ENCODE measurements around the gene TRIML1.

The TRIML1 gene

GRCh38 chr4:188143731-188144130 lies 4.5 kb downstream of the TRIML1 start:
- no peak for TF ChIP-seq CTCF (IDR thresholded peaks at IDR 0.05; ENCODE audit: insufficient read depth, low read length, poor library complexity, severe bottlenecking)
- H3K27me3 ChIP-seq (replicated peaks; ENCODE audit: control insufficient read depth, insufficient read depth, low read length) = no peaks in the 10 kb centered on the region
- no peak for DNase-seq (ENCODE audit: extremely low read depth, insufficient read length)
- H3K36me3 ChIP-seq (ENCODE audit: control insufficient read depth, insufficient read depth, low read length) = no peaks in the 10 kb centered on the region
- no peak overlapping the region for H3K4me3 ChIP-seq (replicated peaks; ENCODE audit: low read depth, low read length)

- no peak for DNase-seq (ENCODE audit: extremely low read depth, insufficient read length)
- no peak for TF ChIP-seq CTCF (IDR thresholded peaks at IDR 0.05; ENCODE audit: insufficient read depth, low read length, poor library complexity, severe bottlenecking)
- Histone ChIP-seq H3K36me3 (ENCODE audit: control insufficient read depth, insufficient read depth, low read length) (no peaks in the 10 kb centered on the region), H3K27me3 (replicated peaks; ENCODE audit: control insufficient read depth, insufficient read depth, low read length) (no peaks in the 10 kb centered on the region), H3K4me3 (replicated peaks; ENCODE audit: low read depth, low read length) (no peak overlapping the region)
Observed at GRCh38 chr4:188145601-188146000, 6.4 kb downstream of the TRIML1 start.

- Histone ChIP-seq H3K27me3 (replicated peaks; ENCODE audit: control insufficient read depth, insufficient read depth, low read length) (no peaks in the 10 kb centered on the region), H3K36me3 (ENCODE audit: control insufficient read depth, insufficient read depth, low read length) (no peaks in the 10 kb centered on the region), H3K4me3 (replicated peaks; ENCODE audit: low read depth, low read length) (no peak overlapping the region)
- TF ChIP-seq CTCF (IDR thresholded peaks at IDR 0.05; ENCODE audit: insufficient read depth, low read length, poor library complexity, severe bottlenecking) = no peak
- DNase-seq (ENCODE audit: extremely low read depth, insufficient read length) = no peak
Observed at GRCh38 chr4:188146618-188147017, 7.4 kb downstream of the TRIML1 start.

GRCh38 chr4:188147176-188147575 lies 7.9 kb downstream of the TRIML1 start:
- Histone ChIP-seq H3K4me3 (replicated peaks; ENCODE audit: low read depth, low read length) (no peak overlapping the region), H3K27me3 (replicated peaks; ENCODE audit: control insufficient read depth, insufficient read depth, low read length) (no peaks in the 10 kb centered on the region), H3K36me3 (ENCODE audit: control insufficient read depth, insufficient read depth, low read length) (no peaks in the 10 kb centered on the region)
- TF ChIP-seq CTCF (IDR thresholded peaks at IDR 0.05; ENCODE audit: insufficient read depth, low read length, poor library complexity, severe bottlenecking) = no peak
- DNase-seq (ENCODE audit: extremely low read depth, insufficient read length) = no peak

GRCh38 chr4:188147776-188148175 lies 8.5 kb downstream of the TRIML1 start:
- no peaks in the 10 kb centered on the region for H3K27me3 ChIP-seq (replicated peaks; ENCODE audit: control insufficient read depth, insufficient read depth, low read length)
- no peaks in the 10 kb centered on the region for H3K36me3 ChIP-seq (ENCODE audit: control insufficient read depth, insufficient read depth, low read length)
- H3K4me3 ChIP-seq (replicated peaks; ENCODE audit: low read depth, low read length) = no peak overlapping the region
- no peak for DNase-seq (ENCODE audit: extremely low read depth, insufficient read length)
- no peak for TF ChIP-seq CTCF (IDR thresholded peaks at IDR 0.05; ENCODE audit: insufficient read depth, low read length, poor library complexity, severe bottlenecking)

- Histone ChIP-seq H3K36me3 (ENCODE audit: control insufficient read depth, insufficient read depth, low read length) (no peaks in the 10 kb centered on the region), H3K27me3 (replicated peaks; ENCODE audit: control insufficient read depth, insufficient read depth, low read length) (no peaks in the 10 kb centered on the region), H3K4me3 (replicated peaks; ENCODE audit: low read depth, low read length) (no peak overlapping the region)
- DNase-seq (ENCODE audit: extremely low read depth, insufficient read length) = no peak
- TF ChIP-seq CTCF (IDR thresholded peaks at IDR 0.05; ENCODE audit: insufficient read depth, low read length, poor library complexity, severe bottlenecking) = no peak
Observed at GRCh38 chr4:188154668-188155405, 15.6 kb downstream of the TRIML1 start.
